Thyroid gland (tissue), 4 donors: Measurements from ENCODE around the gene MOGAT3. TPM values are rescaled to one million over a fixed set of nuclear protein-coding genes. Genes with fewer than 3 reads are reported as not detected.

ENCODE experiments used
- DNase-seq, 2 donors: peaks; one replicate each; pipeline ENCODE4 v3.0.0-alpha.2; 2019
- H3K27ac ChIP-seq, 3 donors: fragments of 200-600 bp; sonication (generic); 1 replicate in 2 of 3; 2 replicates in 1 of 3; pipeline ENCODE4 v1.5.1; 2016 to 2019; ENCODE audit warnings: mild to moderate bottlenecking in 1 of 3, moderate library complexity in 1 of 3
- H3K27me3 ChIP-seq: fragments of 200-600 bp; sonication (generic); one replicate; pipeline ENCODE4 v1.5.1; 2019
- H3K36me3 ChIP-seq, 2 donors: fragments of 200-600 bp; sonication (generic); one replicate each; pipeline ENCODE4 v1.5.1; 2016 to 2019
- H3K4me1 ChIP-seq, 2 donors: fragments of 200-600 bp; sonication (generic); one replicate each; pipeline ENCODE4 v1.5.1; 2017 to 2019
- H3K4me3 ChIP-seq, 3 donors: fragments of 200-600 bp; sonication (generic); replicated peaks in 1 of 3; 1 replicate in 2 of 3; 2 replicates in 1 of 3; pipeline ENCODE4 v1.5.1; 2016; ENCODE audit warnings: mild to moderate bottlenecking in 1 of 3
- H3K9me3 ChIP-seq: fragments of 200-600 bp; sonication (generic); one replicate; pipeline ENCODE4 v1.5.1; 2017
- CTCF ChIP-seq, 6 experiments: fragments of 200-600 bp in 3 of 6; fragments of 450-650 bp in 3 of 6; sonication (generic) in 3 of 6; IDR thresholded peaks; one replicate each; pipeline ENCODE4 v1.5.1; 2016 to 2019; ENCODE audit warnings: antibody characterized with exemption in 6 of 6, mild to moderate bottlenecking in 2 of 6, inconsistent platforms in 1 of 6, moderate library complexity in 1 of 6
- POLR2A ChIP-seq, 2 donors: fragments of 450-650 bp; IDR thresholded peaks; one replicate each; pipeline ENCODE4 v1.6.1; 2017; ENCODE audit warnings: antibody characterized with exemption in 2 of 2, mild to moderate bottlenecking in 2 of 2, moderate library complexity in 1 of 2
- WGBS, 2 donors: methylation state at CpG; one replicate each; pipeline ENCODE4 v1.1.5; 2017; 5-methylcytosine and 5-hydroxymethylcytosine counted together
- intact Hi-C: fragments of 100-400 bp; cut with DNase I; formaldehyde crosslinking; loops from one replicate; pipeline ENCODE4 v1.15.1; 2023
- total RNA-seq, 4 donors: library from RNA; depleted of rRNA; stranded (reverse); fragments of >200 nt; gene quantifications; one replicate each; pipeline ENCODE4 v1.2.3, GENCODE V29; 2016

Gene MOGAT3
- total RNA-seq, 4 donors from 2014 or later = not detected

GRCh38 chr7:101177644-101178043, 23.2 kb downstream of the MOGAT3 start:
- peaks cover 35% of the 10 kb centered on the region for H3K27me3 ChIP-seq
- no peaks in the 10 kb centered on the region for H3K9me3 ChIP-seq
- 72 to 82% methylated on average over 2 of the region's 2 CpGs for WGBS, 2 donors
- H3K36me3 ChIP-seq = no peaks in the 10 kb centered on the region
- intact Hi-C loops = no loop called here
- H3K27ac ChIP-seq = no peak overlapping the region
- no peak for TF ChIP-seq POLR2A (IDR thresholded peaks at IDR 0.05)
- no peak for TF ChIP-seq CTCF (IDR thresholded peaks at IDR 0.05)
- DNase-seq = no peak
- peaks cover 14 to 29% of the 10 kb centered on the region in 2 donors for H3K4me1 ChIP-seq
- H3K4me3 ChIP-seq = no peak overlapping the region

DNA sequence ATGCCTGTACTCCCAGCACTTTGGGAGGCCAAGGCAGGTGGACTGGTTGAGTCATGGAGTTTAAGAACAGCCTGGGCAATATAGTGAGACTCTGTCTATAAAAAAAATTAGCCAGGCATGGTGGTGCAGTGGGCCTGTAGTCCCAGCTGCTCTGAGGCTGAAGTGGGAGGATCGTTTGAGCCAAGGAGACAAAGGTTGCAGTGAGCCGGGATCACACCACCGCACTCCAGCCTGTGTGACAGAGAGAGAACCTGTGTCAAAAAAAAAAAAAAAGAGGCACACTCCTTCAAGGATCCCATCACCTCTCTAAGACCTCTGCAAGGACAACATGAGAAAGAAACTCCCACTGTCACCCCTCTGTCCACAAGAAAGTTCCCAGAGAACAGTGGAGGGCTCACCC, 25.2 kb downstream of the MOGAT3 start:
- Histone ChIP-seq H3K27ac (no peak overlapping the region), H3K4me1 (peaks cover 22 to 43% of the 10 kb centered on the region in 2 donors), H3K4me3 (no peak overlapping the region), H3K27me3 (peaks cover 46% of the 10 kb centered on the region), H3K9me3 (no peaks in the 10 kb centered on the region), H3K36me3 (no peaks in the 10 kb centered on the region)
- intact Hi-C loops = no loop called here
- no peak for TF ChIP-seq CTCF (IDR thresholded peaks at IDR 0.05)
- no peak for TF ChIP-seq POLR2A (IDR thresholded peaks at IDR 0.05)
- no peak for DNase-seq
- WGBS, 2 donors = 28 to 57% methylated on average over 3 of the region's 3 CpGs

DNA sequence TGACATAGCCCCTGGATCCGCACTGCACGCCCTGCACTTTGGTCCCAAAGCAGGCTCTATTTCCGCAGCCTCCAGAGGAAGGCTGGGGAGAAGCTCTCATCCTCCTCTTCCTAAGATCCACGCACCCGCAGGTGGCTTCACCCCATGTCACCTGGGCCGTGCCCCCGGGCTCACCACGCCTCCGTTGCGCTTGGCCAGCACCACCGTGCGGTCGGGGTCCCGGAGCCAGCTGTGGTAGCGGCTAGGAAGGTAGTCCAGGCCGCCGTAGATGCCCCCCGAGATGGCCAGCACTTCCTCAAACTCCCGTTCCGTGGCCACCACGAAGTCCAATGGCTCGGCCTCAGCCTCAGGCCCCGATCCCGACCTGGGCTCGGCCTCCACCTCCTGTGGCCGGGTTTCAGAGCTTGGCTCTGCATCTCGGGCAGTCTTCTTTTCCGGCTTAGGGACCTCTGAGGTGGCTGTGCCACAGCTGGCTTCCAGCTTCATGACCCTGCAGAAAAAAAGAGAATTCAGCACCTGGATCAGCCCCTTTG, 26.4 kb downstream of the MOGAT3 start:
- Histone ChIP-seq H3K36me3 (no peaks in the 10 kb centered on the region), H3K4me3 (no peak overlapping the region), H3K27me3 (peaks cover 38% of the 10 kb centered on the region), H3K27ac (no peak overlapping the region), H3K9me3 (no peaks in the 10 kb centered on the region), H3K4me1 (peaks cover 22 to 44% of the 10 kb centered on the region in 2 donors)
- intact Hi-C loops = no loop called here
- WGBS, 2 donors = 11 to 16% methylated on average over 13 to 16 of the region's 28 CpGs
- TF ChIP-seq POLR2A (IDR thresholded peaks at IDR 0.05) = no peak
- TF ChIP-seq CTCF (IDR thresholded peaks at IDR 0.05) = no peak
- DNase-seq = no peak

- intact Hi-C loops = no loop called here
- peak; percentile 39 to 51 for DNase-seq
- peaks cover 33% of the 10 kb centered on the region for H3K27me3 ChIP-seq
- H3K27ac ChIP-seq = peak overlapping the region in 1 of 3 donors; percentile 38
- no peak for TF ChIP-seq CTCF (IDR thresholded peaks at IDR 0.05)
- TF ChIP-seq POLR2A (IDR thresholded peaks at IDR 0.05) = no peak
- 4 to 7% methylated on average over 16 of the region's 16 CpGs for WGBS, 2 donors
- H3K4me3 ChIP-seq = peak overlapping the region in 1 of 3 donors; percentile 22
- peaks cover 22 to 40% of the 10 kb centered on the region in 2 donors for H3K4me1 ChIP-seq
- no peaks in the 10 kb centered on the region for H3K36me3 ChIP-seq
- H3K9me3 ChIP-seq = no peaks in the 10 kb centered on the region
These were observed 27.0 kb downstream of the MOGAT3 start for GRCh38 chr7:101173752-101174244.

DNA sequence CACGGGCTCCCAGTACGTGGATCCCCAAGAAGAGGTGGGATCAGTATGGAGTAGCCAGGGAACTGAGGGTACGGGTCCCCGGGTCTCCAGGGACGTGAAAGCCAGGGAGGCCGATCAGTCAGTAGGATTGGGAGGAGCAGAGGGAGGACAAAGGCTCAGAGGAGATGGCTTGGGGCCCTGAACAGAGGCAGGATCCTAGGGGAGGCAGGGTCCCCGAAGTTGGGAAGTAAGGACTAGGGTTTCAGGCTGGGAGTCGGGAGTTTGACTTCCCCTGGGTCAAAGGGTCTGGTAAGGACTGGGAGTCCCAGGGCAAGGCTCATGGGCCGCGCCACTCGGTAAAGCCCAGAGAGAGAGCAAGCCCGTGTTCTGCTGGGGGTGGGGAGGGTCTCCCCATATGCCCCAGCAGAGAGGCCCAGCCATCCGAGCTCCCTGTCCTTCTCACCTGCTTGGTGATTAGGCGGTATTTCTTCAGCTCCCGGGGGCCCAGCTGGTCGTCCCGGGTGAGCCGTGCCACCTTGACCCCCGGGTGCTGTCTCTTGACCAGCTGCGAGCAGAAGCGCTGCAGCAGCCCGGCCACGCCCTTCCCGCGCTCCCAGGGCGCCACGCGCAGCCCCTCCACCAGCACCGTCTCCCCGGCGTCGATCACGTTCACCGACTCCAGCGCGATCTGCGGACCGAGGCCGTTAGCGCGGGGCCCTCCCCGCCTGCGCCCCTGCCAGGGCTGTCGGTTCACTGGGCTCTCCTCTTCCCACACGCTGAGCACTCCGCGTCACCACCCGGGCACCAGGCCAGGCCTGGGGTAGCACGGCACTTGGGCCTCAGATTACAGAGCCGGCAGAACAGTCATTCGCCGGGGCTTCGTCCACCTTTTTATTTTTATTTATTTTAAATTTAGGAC, 27.7 kb downstream of the MOGAT3 start:
- Histone ChIP-seq H3K4me1 (peaks cover 22 to 40% of the 10 kb centered on the region in 2 donors), H3K27ac (peak overlapping the region in 1 of 3 donors; percentile 38), H3K4me3 (peak overlapping the region in 1 of 3 donors; percentile 22), H3K27me3 (peaks cover 33% of the 10 kb centered on the region), H3K36me3 (no peaks in the 10 kb centered on the region), H3K9me3 (no peaks in the 10 kb centered on the region)
- peak; percentile 94 to 95 for DNase-seq
- intact Hi-C loops = no loop called here
- 4 to 6% methylated on average over 19 to 27 of the region's 53 CpGs for WGBS, 2 donors
- TF ChIP-seq POLR2A (IDR thresholded peaks at IDR 0.05) (no peak), CTCF (IDR thresholded peaks at IDR 0.05) (no peak)
